Measurements from ENCODE around the gene TECR. TPM values are rescaled to one million over a fixed set of nuclear protein-coding genes. Genes with fewer than 3 reads are reported as not detected.

Gene TECR
- total and polyA plus RNA-seq, 9 of the 15 experiments (the other 6 are each of a cell fraction or from before 2014, with no cell fraction given) = 29.3 to 211 (median 81.4) TPM

DNA sequence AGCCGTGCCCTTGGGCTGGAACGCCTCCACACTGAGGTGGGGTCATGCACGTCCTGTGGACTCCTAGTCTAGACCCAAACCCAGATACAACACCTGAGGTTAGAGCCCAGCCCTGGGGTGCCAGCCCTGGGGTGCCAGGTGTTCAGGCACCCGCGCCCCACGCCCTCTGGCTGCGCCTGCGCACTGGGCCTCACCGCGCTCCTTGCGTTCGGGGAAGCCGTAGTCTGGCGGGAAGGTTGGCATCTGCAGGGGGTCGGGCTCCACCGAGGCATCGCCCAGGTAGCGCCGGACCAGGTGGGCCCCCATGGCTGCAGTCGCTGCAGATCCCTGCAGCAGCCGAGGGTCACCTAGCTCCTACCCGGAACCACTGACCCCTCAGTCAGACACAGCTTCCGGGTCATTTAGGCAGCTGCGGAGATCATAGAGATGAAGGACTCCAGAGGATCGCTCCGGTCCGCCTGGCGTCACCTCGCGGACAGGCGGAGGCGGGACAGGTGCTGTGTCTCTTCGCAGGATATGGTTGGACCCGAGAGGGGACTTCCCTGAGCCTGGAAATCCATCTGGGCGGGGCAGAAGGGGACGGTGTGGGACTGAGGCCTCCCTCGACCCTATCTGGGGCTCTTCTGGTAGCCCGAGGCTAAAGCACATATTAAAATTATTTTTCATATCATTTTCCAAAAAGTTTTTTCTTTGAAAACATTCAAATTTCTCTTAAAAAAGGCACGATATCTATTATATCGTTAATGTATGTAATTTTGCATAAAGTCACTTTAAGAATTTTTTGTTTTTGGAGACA lies 42.5 kb downstream of the TECR start, which contains the start of gene NDUFB7 (continued):
- TF ChIP-seq, protein P1, sequence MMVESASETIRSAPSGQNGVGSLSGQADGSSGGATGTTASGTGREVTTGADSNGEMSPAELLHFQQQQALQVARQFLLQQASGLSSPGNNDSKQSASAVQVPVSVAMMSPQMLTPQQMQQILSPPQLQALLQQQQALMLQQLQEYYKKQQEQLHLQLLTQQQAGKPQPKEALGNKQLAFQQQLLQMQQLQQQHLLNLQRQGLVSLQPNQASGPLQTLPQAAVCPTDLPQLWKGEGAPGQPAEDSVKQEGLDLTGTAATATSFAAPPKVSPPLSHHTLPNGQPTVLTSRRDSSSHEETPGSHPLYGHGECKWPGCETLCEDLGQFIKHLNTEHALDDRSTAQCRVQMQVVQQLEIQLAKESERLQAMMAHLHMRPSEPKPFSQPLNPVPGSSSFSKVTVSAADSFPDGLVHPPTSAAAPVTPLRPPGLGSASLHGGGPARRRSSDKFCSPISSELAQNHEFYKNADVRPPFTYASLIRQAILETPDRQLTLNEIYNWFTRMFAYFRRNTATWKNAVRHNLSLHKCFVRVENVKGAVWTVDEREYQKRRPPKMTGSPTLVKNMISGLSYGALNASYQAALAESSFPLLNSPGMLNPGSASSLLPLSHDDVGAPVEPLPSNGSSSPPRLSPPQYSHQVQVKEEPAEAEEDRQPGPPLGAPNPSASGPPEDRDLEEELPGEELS (CRISPR knock-in tag; IDR thresholded peaks at IDR 0.05; ENCODE audit: borderline replicate concordance) = 0 out of 2 replicates have a peak, but pooled peaks have one; percentile 62
- TF ChIP-seq MNT (conservative IDR thresholded peaks at IDR 0.05) (peak; percentile 75 to 89), SOX6 (IDR thresholded peaks at IDR 0.05) (peak; percentile 73), ZKSCAN1 (IDR thresholded peaks at IDR 0.05; ENCODE audit: low read depth, low read length) (peak; percentile 21; the same call in 1 of the 2 replicates), CHD2 (IDR thresholded peaks at IDR 0.05; ENCODE audit: low read depth, low read length) (peak; percentile 30; the same call in 1 of the 2 replicates), ZBTB2 (IDR thresholded peaks at IDR 0.05) (peak; percentile 94), NR4A1 (CRISPR knock-in tag; IDR thresholded peaks at IDR 0.05) (no peak; the same call in 1 of the 2 replicates), NR4A1 (tag; IDR thresholded peaks at IDR 0.05) (no peak), ZBTB33 (CRISPR knock-in tag; IDR thresholded peaks at IDR 0.05) (peak; percentile 88), STAT5B (CRISPR knock-in tag; IDR thresholded peaks at IDR 0.05) (no peak)
- TF ChIP-seq, protein P2, sequence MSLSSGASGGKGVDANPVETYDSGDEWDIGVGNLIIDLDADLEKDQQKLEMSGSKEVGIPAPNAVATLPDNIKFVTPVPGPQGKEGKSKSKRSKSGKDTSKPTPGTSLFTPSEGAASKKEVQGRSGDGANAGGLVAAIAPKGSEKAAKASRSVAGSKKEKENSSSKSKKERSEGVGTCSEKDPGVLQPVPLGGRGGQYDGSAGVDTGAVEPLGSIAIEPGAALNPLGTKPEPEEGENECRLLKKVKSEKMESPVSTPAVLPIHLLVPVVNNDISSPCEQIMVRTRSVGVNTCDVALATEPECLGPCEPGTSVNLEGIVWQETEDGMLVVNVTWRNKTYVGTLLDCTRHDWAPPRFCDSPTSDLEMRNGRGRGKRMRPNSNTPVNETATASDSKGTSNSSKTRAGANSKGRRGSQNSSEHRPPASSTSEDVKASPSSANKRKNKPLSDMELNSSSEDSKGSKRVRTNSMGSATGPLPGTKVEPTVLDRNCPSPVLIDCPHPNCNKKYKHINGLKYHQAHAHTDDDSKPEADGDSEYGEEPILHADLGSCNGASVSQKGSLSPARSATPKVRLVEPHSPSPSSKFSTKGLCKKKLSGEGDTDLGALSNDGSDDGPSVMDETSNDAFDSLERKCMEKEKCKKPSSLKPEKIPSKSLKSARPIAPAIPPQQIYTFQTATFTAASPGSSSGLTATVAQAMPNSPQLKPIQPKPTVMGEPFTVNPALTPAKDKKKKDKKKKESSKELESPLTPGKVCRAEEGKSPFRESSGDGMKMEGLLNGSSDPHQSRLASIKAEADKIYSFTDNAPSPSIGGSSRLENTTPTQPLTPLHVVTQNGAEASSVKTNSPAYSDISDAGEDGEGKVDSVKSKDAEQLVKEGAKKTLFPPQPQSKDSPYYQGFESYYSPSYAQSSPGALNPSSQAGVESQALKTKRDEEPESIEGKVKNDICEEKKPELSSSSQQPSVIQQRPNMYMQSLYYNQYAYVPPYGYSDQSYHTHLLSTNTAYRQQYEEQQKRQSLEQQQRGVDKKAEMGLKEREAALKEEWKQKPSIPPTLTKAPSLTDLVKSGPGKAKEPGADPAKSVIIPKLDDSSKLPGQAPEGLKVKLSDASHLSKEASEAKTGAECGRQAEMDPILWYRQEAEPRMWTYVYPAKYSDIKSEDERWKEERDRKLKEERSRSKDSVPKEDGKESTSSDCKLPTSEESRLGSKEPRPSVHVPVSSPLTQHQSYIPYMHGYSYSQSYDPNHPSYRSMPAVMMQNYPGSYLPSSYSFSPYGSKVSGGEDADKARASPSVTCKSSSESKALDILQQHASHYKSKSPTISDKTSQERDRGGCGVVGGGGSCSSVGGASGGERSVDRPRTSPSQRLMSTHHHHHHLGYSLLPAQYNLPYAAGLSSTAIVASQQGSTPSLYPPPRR (CRISPR knock-in tag; IDR thresholded peaks at IDR 0.05; ENCODE audit: borderline replicate concordance) = peak; percentile 88; the same call in 1 of the 2 replicates
- TF ChIP-seq, protein P3, sequence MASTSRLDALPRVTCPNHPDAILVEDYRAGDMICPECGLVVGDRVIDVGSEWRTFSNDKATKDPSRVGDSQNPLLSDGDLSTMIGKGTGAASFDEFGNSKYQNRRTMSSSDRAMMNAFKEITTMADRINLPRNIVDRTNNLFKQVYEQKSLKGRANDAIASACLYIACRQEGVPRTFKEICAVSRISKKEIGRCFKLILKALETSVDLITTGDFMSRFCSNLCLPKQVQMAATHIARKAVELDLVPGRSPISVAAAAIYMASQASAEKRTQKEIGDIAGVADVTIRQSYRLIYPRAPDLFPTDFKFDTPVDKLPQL (IDR thresholded peaks at IDR 0.05; ENCODE audit: extremely low read depth, insufficient read length) = no peak
